WTC11 (cell line): Measurements from ENCODE around the gene PRKCB. TPM values are rescaled to one million over a fixed set of nuclear protein-coding genes. Genes with fewer than 3 reads are reported as not detected.

Experiments
- ATAC-seq: fragments of 200-7000 bp; cut with Tn5 transposase; 2 replicates; pipeline ENCODE4 v1.10.0; 2021; ENCODE audit warnings: mild to moderate bottlenecking, moderate library complexity
- CTCF ChIA-PET: fragments of 300-600 bp; sonication (Branson Sonifier 250); formaldehyde crosslinking; loops from one replicate; lab custom pipeline; 2021; ENCODE audit warnings: antibody characterized with exemption; lab: Charles Lee
- POLR2A ChIA-PET: fragments of 350-600 bp; sonication (Branson Sonifier 250); formaldehyde crosslinking; loops from one replicate; lab custom pipeline; 2021; ENCODE audit warnings: antibody characterized with exemption; lab: Charles Lee
- DNase-seq: peaks from one replicate; pipeline ENCODE4 v3.0.0; 2021; ENCODE audit warnings: low spot score
- H3K27ac Mint-ChIP-seq: 2 replicates; pipeline ENCODE4 v1.8.0; 2021; ENCODE audit warnings: mixed read lengths
- H3K27me3 Mint-ChIP-seq: 2 replicates; pipeline ENCODE4 v1.8.0; 2021; ENCODE audit warnings: low read depth, mild to moderate bottlenecking, moderate library complexity, mixed read lengths
- H3K36me3 Mint-ChIP-seq: 2 replicates; pipeline ENCODE4 v1.8.0; 2021; ENCODE audit warnings: mixed read lengths
- H3K4me1 Mint-ChIP-seq: 2 replicates; pipeline ENCODE4 v1.8.0; 2022; ENCODE audit warnings: mixed read lengths
- H3K4me3 Mint-ChIP-seq: 2 replicates; pipeline ENCODE4 v1.8.0; 2021; ENCODE audit warnings: mild to moderate bottlenecking, moderate library complexity, mixed read lengths
- H3K9me3 Mint-ChIP-seq: 2 replicates; pipeline ENCODE4 v1.8.0; 2021; ENCODE audit warnings: mixed read lengths
- ATF1 ChIP-seq: sonication (generic); formaldehyde crosslinking; IDR thresholded peaks from 2 replicates; pipeline ENCODE4 v1.8.1; 2023; ENCODE audit warnings: mild to moderate bottlenecking, moderate library complexity, missing genetic modification reagents
- CBFB ChIP-seq: sonication (generic); formaldehyde crosslinking; IDR thresholded peaks from 2 replicates; pipeline ENCODE4 v1.8.1; 2022; ENCODE audit warnings: mild to moderate bottlenecking, low read depth, missing genetic modification reagents
- CTCF ChIP-seq: fragments of 200-600 bp; IDR thresholded peaks from 2 replicates; pipeline ENCODE4 v1.8.0; 2022; ENCODE audit warnings: antibody characterized with exemption
- ESRRA ChIP-seq: sonication (generic); formaldehyde crosslinking; IDR thresholded peaks from 2 replicates; pipeline ENCODE4 v1.8.1; 2022; ENCODE audit warnings: mild to moderate bottlenecking, missing genetic modification reagents, borderline replicate concordance
- FOXJ3 ChIP-seq: sonication (generic); formaldehyde crosslinking; IDR thresholded peaks from 2 replicates; pipeline ENCODE4 v1.9.0; 2021; ENCODE audit warnings: missing genetic modification reagents, mild to moderate bottlenecking, borderline replicate concordance
- GABPB1 ChIP-seq: sonication (generic); formaldehyde crosslinking; IDR thresholded peaks from 2 replicates; pipeline ENCODE4 v1.8.1; 2023; ENCODE audit warnings: mild to moderate bottlenecking, missing genetic modification reagents
- GRHL2 ChIP-seq: fragments of 250-450 bp; sonication (Bioruptor Pico); IDR thresholded peaks from 2 replicates; pipeline ENCODE4 v1.8.0; 2022; ENCODE audit warnings: mild to moderate bottlenecking, moderate library complexity; ENCODE audit not compliant: insufficient replicate concordance, severe bottlenecking
- NFATC4 ChIP-seq: fragments of 250-450 bp; sonication (Bioruptor Pico); IDR thresholded peaks from 2 replicates; pipeline ENCODE4 v1.9.0; 2021; ENCODE audit warnings: mild to moderate bottlenecking
- PRDM15 ChIP-seq: sonication (generic); formaldehyde crosslinking; IDR thresholded peaks from 2 replicates; pipeline ENCODE4 v1.8.0; 2022; ENCODE audit warnings: missing genetic modification reagents
- RORB ChIP-seq: fragments of 250-450 bp; sonication (Bioruptor Pico); IDR thresholded peaks from 2 replicates; pipeline ENCODE4 v1.9.0; 2021; ENCODE audit warnings: mild to moderate bottlenecking
- SMAD4 ChIP-seq: sonication (generic); formaldehyde crosslinking; IDR thresholded peaks from 2 replicates; pipeline ENCODE4 v1.8.0; 2022; ENCODE audit warnings: mild to moderate bottlenecking, missing genetic modification reagents
- TCF7 ChIP-seq: sonication (generic); formaldehyde crosslinking; IDR thresholded peaks from 2 replicates; pipeline ENCODE4 v1.8.0; 2022; ENCODE audit warnings: mild to moderate bottlenecking, low read depth, missing genetic modification reagents, moderate library complexity
- ZBTB43 ChIP-seq: sonication (generic); formaldehyde crosslinking; IDR thresholded peaks from 2 replicates; pipeline ENCODE4 v1.8.1; 2023; ENCODE audit warnings: mild to moderate bottlenecking, missing genetic modification reagents
- ZNF219 ChIP-seq: sonication (generic); formaldehyde crosslinking; IDR thresholded peaks from 2 replicates; pipeline ENCODE4 v1.8.0; 2023; ENCODE audit warnings: missing genetic modification reagents, mild to moderate bottlenecking, borderline replicate concordance
- ZNF317 ChIP-seq: sonication (generic); formaldehyde crosslinking; IDR thresholded peaks from 2 replicates; pipeline ENCODE4 v1.8.1; 2023; ENCODE audit warnings: low read depth, mild to moderate bottlenecking, moderate library complexity, missing genetic modification reagents, borderline replicate concordance
- ZSCAN18 ChIP-seq: fragments of 250-450 bp; sonication (Bioruptor Pico); IDR thresholded peaks from 2 replicates; pipeline ENCODE4 v2.1.2; 2022; ENCODE audit warnings: mild to moderate bottlenecking, moderate library complexity
- total RNA-seq: library from RNA; stranded (reverse); gene quantifications from 3 replicates; pipeline ENCODE4 v1.2.3, GENCODE V29; 2021

The PRKCB gene
- total RNA-seq, 1 experiment from 2014 or later: 6.9 TPM

- no peak for TF ChIP-seq PRDM15
- TF ChIP-seq GABPB1 (CRISPR knock-in tag): no peak
- TF ChIP-seq TCF7: no peak
- no peak for TF ChIP-seq ZBTB43
- TF ChIP-seq SMAD4 (CRISPR knock-in tag): no peak
- no peak for TF ChIP-seq FOXJ3 (CRISPR knock-in tag)
- TF ChIP-seq GRHL2: no peak
These were observed 19.2 kb downstream of the PRKCB start (continued) for GRCh38 chr16:23855010-23855409.

GRCh38 chr16:23856251-23856709 is 20.5 kb downstream of the PRKCB start:
- ChIA-PET CTCF (no interaction called here), POLR2A (no interaction called here)
- peaks cover 11% of the 10 kb centered on the region for H3K4me1 Mint-ChIP-seq
- peaks cover 94% of the 10 kb centered on the region for H3K27me3 Mint-ChIP-seq
- no peak overlapping the region for H3K27ac Mint-ChIP-seq
- no peak for ATAC-seq
- H3K9me3 Mint-ChIP-seq: no peaks in the 10 kb centered on the region
- H3K36me3 Mint-ChIP-seq: no peaks in the 10 kb centered on the region
- TF ChIP-seq ATF1 (CRISPR knock-in tag): no peak
- TF ChIP-seq TCF7: no peak
- TF ChIP-seq GRHL2: no peak
- TF ChIP-seq PRDM15: no peak
- no peak for TF ChIP-seq CTCF
- TF ChIP-seq ZNF219 (CRISPR knock-in tag): no peak
- no peak for TF ChIP-seq NFATC4
- TF ChIP-seq CBFB (CRISPR knock-in tag): no peak
- TF ChIP-seq, all 79 proteins: peak for 0
- no peak for DNase-seq
- no peak overlapping the region for H3K4me3 Mint-ChIP-seq

GRCh38 chr16:23857256-23857880 is 21.6 kb downstream of the PRKCB start:
- no peak for ATAC-seq
- ChIA-PET POLR2A (no interaction called here), CTCF (no interaction called here)
- Mint-ChIP-seq H3K4me3 (no peak overlapping the region), H3K9me3 (no peaks in the 10 kb centered on the region), H3K27me3 (peaks cover 97% of the 10 kb centered on the region), H3K4me1 (peaks cover 11% of the 10 kb centered on the region), H3K27ac (no peak overlapping the region), H3K36me3 (no peaks in the 10 kb centered on the region)
- DNase-seq: no peak
- no peak for TF ChIP-seq ZNF317 (CRISPR knock-in tag)
- no peak for TF ChIP-seq ESRRA (CRISPR knock-in tag)
- TF ChIP-seq ZSCAN18: no peak
- no peak for TF ChIP-seq RORB (CRISPR knock-in tag)
- TF ChIP-seq NFATC4: no peak
- no peak for TF ChIP-seq ZNF219 (CRISPR knock-in tag)
